C4-2B (cell line): Measurements from ENCODE around the gene CCNY.

Source experiments
- ZFX ChIP-seq: fragments of 450-650 bp; IDR thresholded peaks from 2 replicates; pipeline ENCODE4 v1.6.1; 2017
- TF ChIP-seq, protein P1 (sequence below): fragments of 450-650 bp; conservative IDR thresholded peaks from 2 replicates; pipeline ENCODE4 v1.5.1; 2017; ENCODE audit warnings: mild to moderate bottlenecking

DNA sequence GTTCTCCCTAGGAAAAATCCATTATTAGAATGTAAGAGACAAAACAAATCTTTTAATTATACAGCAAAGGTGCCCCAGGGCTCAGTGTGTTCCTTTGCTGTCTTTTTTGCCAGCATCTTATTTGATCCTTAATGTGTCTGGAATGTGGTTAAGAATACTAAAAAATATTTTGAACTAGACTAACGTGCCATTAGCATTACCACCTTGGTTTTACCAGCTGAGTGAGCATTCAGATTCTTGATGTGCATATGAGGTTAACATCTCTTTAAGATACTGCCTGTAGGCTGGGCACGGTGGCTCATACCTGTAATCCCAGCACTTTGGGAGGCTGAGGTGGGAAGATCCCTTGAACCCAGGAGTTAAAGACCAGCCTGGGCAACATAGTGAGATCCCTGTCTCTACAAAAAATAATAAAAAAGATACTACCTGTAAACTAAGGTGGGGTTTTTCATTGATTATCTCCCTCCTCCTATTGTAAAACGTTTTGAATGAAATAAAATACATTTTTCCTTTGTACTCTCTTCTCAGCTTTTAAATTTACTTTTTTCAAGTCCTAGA, 96.6 kb downstream of the CCNY start:
- TF ChIP-seq, protein P1, sequence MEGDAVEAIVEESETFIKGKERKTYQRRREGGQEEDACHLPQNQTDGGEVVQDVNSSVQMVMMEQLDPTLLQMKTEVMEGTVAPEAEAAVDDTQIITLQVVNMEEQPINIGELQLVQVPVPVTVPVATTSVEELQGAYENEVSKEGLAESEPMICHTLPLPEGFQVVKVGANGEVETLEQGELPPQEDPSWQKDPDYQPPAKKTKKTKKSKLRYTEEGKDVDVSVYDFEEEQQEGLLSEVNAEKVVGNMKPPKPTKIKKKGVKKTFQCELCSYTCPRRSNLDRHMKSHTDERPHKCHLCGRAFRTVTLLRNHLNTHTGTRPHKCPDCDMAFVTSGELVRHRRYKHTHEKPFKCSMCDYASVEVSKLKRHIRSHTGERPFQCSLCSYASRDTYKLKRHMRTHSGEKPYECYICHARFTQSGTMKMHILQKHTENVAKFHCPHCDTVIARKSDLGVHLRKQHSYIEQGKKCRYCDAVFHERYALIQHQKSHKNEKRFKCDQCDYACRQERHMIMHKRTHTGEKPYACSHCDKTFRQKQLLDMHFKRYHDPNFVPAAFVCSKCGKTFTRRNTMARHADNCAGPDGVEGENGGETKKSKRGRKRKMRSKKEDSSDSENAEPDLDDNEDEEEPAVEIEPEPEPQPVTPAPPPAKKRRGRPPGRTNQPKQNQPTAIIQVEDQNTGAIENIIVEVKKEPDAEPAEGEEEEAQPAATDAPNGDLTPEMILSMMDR = no peak
- TF ChIP-seq ZFX = no peak
